HepG2 (cell line): ENCODE measurements around the gene BUB1B. TPM values are rescaled to one million over a fixed set of nuclear protein-coding genes. Genes with fewer than 3 reads are reported as not detected.

Source experiments
- AHR ChIP-seq: IDR thresholded peaks from 2 replicates; pipeline ENCODE4 v1.6.1; 2018; ENCODE audit warnings: missing genetic modification reagents, missing compliant biosample characterization
- ARID5B ChIP-seq: IDR thresholded peaks from 2 replicates; pipeline ENCODE4 v1.4.0; 2020; ENCODE audit warnings: mild to moderate bottlenecking, missing genetic modification reagents
- DBP ChIP-seq: sonication (generic); formaldehyde crosslinking; IDR thresholded peaks from 2 replicates; pipeline ENCODE4 v1.4.0; 2020; ENCODE audit warnings: missing genetic modification reagents; ENCODE audit errors: not compliant biosample characterization
- FOXO1 ChIP-seq: sonication (generic); formaldehyde crosslinking; IDR thresholded peaks from 2 replicates; pipeline ENCODE4 v1.4.0; 2020; ENCODE audit warnings: missing genetic modification reagents
- HNF4A ChIP-seq: sonication (generic); formaldehyde crosslinking; IDR thresholded peaks from 2 replicates; pipeline ENCODE4 v1.4.0; 2020; ENCODE audit warnings: missing genetic modification reagents
- HNRNPLL ChIP-seq: fragments of 200-400 bp; formaldehyde crosslinking; IDR thresholded peaks from 2 replicates; pipeline ENCODE4 v1.6.1; 2017; ENCODE audit warnings: mild to moderate bottlenecking, low read depth, low read length; ENCODE audit not compliant: poor library complexity, severe bottlenecking
- KMT2B ChIP-seq: IDR thresholded peaks from 2 replicates; pipeline ENCODE4 v1.6.1; 2016; ENCODE audit warnings: missing genetic modification reagents, missing compliant biosample characterization
- NFKBIZ ChIP-seq: IDR thresholded peaks from 2 replicates; pipeline ENCODE4 v1.6.1; 2018; ENCODE audit warnings: missing genetic modification reagents, missing compliant biosample characterization
- PCBP1 ChIP-seq: fragments of 200-400 bp; formaldehyde crosslinking; IDR thresholded peaks from 2 replicates; pipeline ENCODE4 v1.6.1; 2017; ENCODE audit warnings: mild to moderate bottlenecking, low read depth, low read length, borderline replicate concordance
- PHF20 ChIP-seq: sonication (generic); formaldehyde crosslinking; IDR thresholded peaks from 2 replicates; pipeline ENCODE4 v1.5.0; 2020; ENCODE audit warnings: mild to moderate bottlenecking, missing genetic modification reagents
- PPARG ChIP-seq: conservative IDR thresholded peaks from 2 replicates; pipeline ENCODE4 v1.6.1; 2016; ENCODE audit warnings: missing biosample characterization, missing genetic modification reagents
- PRMT3 ChIP-seq: sonication (generic); formaldehyde crosslinking; IDR thresholded peaks from 2 replicates; pipeline ENCODE4 v1.8.1; 2022; ENCODE audit warnings: low read depth, mild to moderate bottlenecking, moderate library complexity, missing genetic modification reagents, borderline replicate concordance
- STAT6 ChIP-seq: sonication (generic); formaldehyde crosslinking; IDR thresholded peaks from 2 replicates; pipeline ENCODE4 v1.4.0; 2020; ENCODE audit warnings: missing genetic modification reagents, mild to moderate bottlenecking, borderline replicate concordance
- TAF1 ChIP-seq: sonication (generic); formaldehyde crosslinking; IDR thresholded peaks from 2 replicates; pipeline ENCODE4 v1.4.0; 2020; ENCODE audit warnings: missing genetic modification reagents
- YEATS2 ChIP-seq: sonication (generic); formaldehyde crosslinking; IDR thresholded peaks from 2 replicates; pipeline ENCODE4 v1.4.0; 2020; ENCODE audit warnings: missing genetic modification reagents, borderline replicate concordance
- ZKSCAN5 ChIP-seq: sonication (generic); formaldehyde crosslinking; IDR thresholded peaks from 2 replicates; pipeline ENCODE4 v1.5.1; 2020; ENCODE audit warnings: mild to moderate bottlenecking, missing genetic modification reagents
- ZNF12 ChIP-seq: sonication (generic); formaldehyde crosslinking; IDR thresholded peaks from 2 replicates; pipeline ENCODE4 v1.5.0; 2020; ENCODE audit warnings: missing genetic modification reagents
- ZNF329 ChIP-seq: sonication (generic); formaldehyde crosslinking; IDR thresholded peaks from 2 replicates; pipeline ENCODE4 v1.9.0; 2021; ENCODE audit warnings: low read depth, mild to moderate bottlenecking, missing genetic modification reagents
- ZNF33B ChIP-seq: sonication (generic); formaldehyde crosslinking; IDR thresholded peaks from 2 replicates; pipeline ENCODE4 v1.5.1; 2020; ENCODE audit warnings: mild to moderate bottlenecking, missing genetic modification reagents
- ZNF562 ChIP-seq: sonication (generic); formaldehyde crosslinking; IDR thresholded peaks from 2 replicates; pipeline ENCODE4 v1.8.0; 2022; ENCODE audit warnings: missing genetic modification reagents, borderline replicate concordance
- ZNF740 ChIP-seq: sonication (generic); formaldehyde crosslinking; IDR thresholded peaks from 2 replicates; pipeline ENCODE4 v1.4.0; 2020; ENCODE audit warnings: missing genetic modification reagents
- polyA plus RNA-seq, 8 experiments: library from polyadenylated mRNA; depleted of rRNA in 3 of 8; stranded (reverse) in 7 of 8; unstranded in 1 of 8; fragments of >200 nt; fragmentation: Illumina TruSeq in 4 of 8; extraction: Trizol in 4 of 8; gene quantifications; 2 replicates each; pipeline versions ENCODE4 v1.2.1 to v1.2.3, GENCODE V29; 2011 to 2016; ENCODE audit warnings: low read depth in 4 of 8, missing spikeins in 1 of 8, mixed read lengths in 1 of 8; ENCODE audit not compliant: insufficient read depth in 1 of 8
- total RNA-seq, 5 experiments: library from RNA; depleted of rRNA; stranded (reverse); fragments of >200 nt; fragmentation: Illumina TruSeq; extraction: Trizol; gene quantifications; 2 replicates each; pipeline ENCODE4 v1.2.3, GENCODE V29; 2016; ENCODE audit warnings: low read depth in 1 of 5

Gene BUB1B
- total and polyA plus RNA-seq, 2 of the 13 experiments (the other 11 are each of a cell fraction or from before 2014, with no cell fraction given), result 26.2 to 63.5 TPM

GRCh38 chr15:40160689-40161688 lies at the start of gene BUB1B (continued):
- TF ChIP-seq ZNF12 (CRISPR knock-in tag), result peak; percentile 66; the same call in 1 of the 2 replicates
- 0 out of 2 replicates have a peak, but pooled peaks have one; percentile 42 for TF ChIP-seq NFKBIZ (CRISPR knock-in tag)
- TF ChIP-seq ZNF329 (CRISPR knock-in tag), result no peak
- TF ChIP-seq STAT6 (CRISPR knock-in tag), result peak; percentile 71; the same call in 1 of the 2 replicates
- peak; percentile 73; the same call in 1 of the 2 replicates for TF ChIP-seq YEATS2 (CRISPR knock-in tag)
- TF ChIP-seq PRMT3 (CRISPR knock-in tag), result no peak
- peak; percentile 82; the same call in 1 of the 2 replicates for TF ChIP-seq AHR (CRISPR knock-in tag)
- no peak; the same call in 1 of the 2 replicates for TF ChIP-seq ARID5B
- TF ChIP-seq FOXO1, result peak; percentile 52; the same call in 1 of the 2 replicates
- no peak for TF ChIP-seq PPARG (CRISPR knock-in tag)
- 0 out of 2 replicates have a peak, but pooled peaks have one; percentile 70 for TF ChIP-seq PCBP1
- peak; percentile 92 for TF ChIP-seq KMT2B (CRISPR knock-in tag)
- TF ChIP-seq HNF4A (CRISPR knock-in tag), result no peak
- TF ChIP-seq PHF20 (CRISPR knock-in tag), result peak; percentile 63; the same call in 1 of the 2 replicates
- peak; percentile 62; the same call in 1 of the 2 replicates for TF ChIP-seq TAF1 (CRISPR knock-in tag)
- 0 out of 2 replicates have a peak, but pooled peaks have one; percentile 59 for TF ChIP-seq ZKSCAN5 (CRISPR knock-in tag)
- no peak for TF ChIP-seq ZNF33B (CRISPR knock-in tag)
- no peak for TF ChIP-seq ZNF562
- no peak for TF ChIP-seq DBP
- no peak for TF ChIP-seq ZNF740 (CRISPR knock-in tag)
- TF ChIP-seq HNRNPLL, result peak; percentile 34
